HEK293 (cell line): ENCODE measurements around the gene BHLHE41.
A peak's percentile ranks its signal among the peaks of the same experiment; 100 is the strongest.

Experiments used
- CTCF ChIA-PET: fragments of 350-600 bp; formaldehyde crosslinking; extraction: SDS; loops from one replicate; lab custom pipeline; 2021; ENCODE audit warnings: antibody characterized with exemption; lab: Yijun Ruan, JAX
- POLR2A ChIA-PET: fragments of 300-600 bp; formaldehyde crosslinking; extraction: SDS; loops from one replicate; lab custom pipeline; 2020; ENCODE audit warnings: antibody characterized with exemption, inconsistent platforms; lab: Yijun Ruan, JAX
- H3K27ac ChIP-seq: fragments of 200-500 bp; sonication (Bioruptor generic); 2 replicates; pipeline ENCODE4 v1.5.1; 2014; ENCODE audit warnings: low read depth, low read length, control low read depth, inconsistent platforms; ENCODE audit errors: extremely low read depth
- H3K36me3 ChIP-seq, 2 experiments: fragments of 200-500 bp in 1 of 2; sonication (Bioruptor generic) in 1 of 2; 1 replicate in 1 of 2; 2 replicates in 1 of 2; pipeline ENCODE4 v1.5.1; 2014 to 2017; ENCODE audit warnings: inconsistent platforms in 2 of 2, low read length in 2 of 2; ENCODE audit not compliant: control insufficient read depth in 2 of 2, insufficient read depth in 1 of 2
- H3K4me1 ChIP-seq: fragments of 200-500 bp; sonication (Bioruptor generic); 2 replicates; pipeline ENCODE4 v1.5.1; 2014; ENCODE audit warnings: mild to moderate bottlenecking, low read length, inconsistent platforms; ENCODE audit not compliant: control insufficient read depth, insufficient read depth
- H3K4me3 ChIP-seq: 2 replicates; pipeline ENCODE4 v1.5.1; 2011; ENCODE audit warnings: low read depth, mild to moderate bottlenecking, control low read depth, low read length, moderate library complexity
- H3K9me3 ChIP-seq: fragments of 200-500 bp; sonication (Bioruptor generic); 2 replicates; pipeline ENCODE4 v1.5.1; 2014; ENCODE audit warnings: low read depth, low read length, inconsistent platforms; ENCODE audit not compliant: control insufficient read depth, insufficient read depth
- FEZF1 ChIP-seq: fragments of 450-650 bp; formaldehyde crosslinking; IDR thresholded peaks from 2 replicates; pipeline ENCODE4 v1.5.1; 2016; ENCODE audit warnings: missing biosample characterization, missing genetic modification characterization
- GLIS1 ChIP-seq: fragments of 450-650 bp; formaldehyde crosslinking; IDR thresholded peaks from 2 replicates; pipeline ENCODE4 v1.5.1; 2016; ENCODE audit warnings: missing biosample characterization, missing genetic modification characterization
- OSR2 ChIP-seq: fragments of 450-650 bp; formaldehyde crosslinking; IDR thresholded peaks from 2 replicates; pipeline ENCODE4 v1.5.1; 2016; ENCODE audit warnings: missing biosample characterization, missing genetic modification characterization
- SP7 ChIP-seq: fragments of 450-650 bp; formaldehyde crosslinking; IDR thresholded peaks from 2 replicates; pipeline ENCODE4 v1.5.1; 2016; ENCODE audit warnings: missing biosample characterization, missing genetic modification characterization
- ZBTB17 ChIP-seq: fragments of 450-650 bp; formaldehyde crosslinking; IDR thresholded peaks from 2 replicates; pipeline ENCODE4 v1.5.1; 2016; ENCODE audit warnings: missing biosample characterization, missing genetic modification characterization
- ZFP37 ChIP-seq: fragments of 450-650 bp; formaldehyde crosslinking; IDR thresholded peaks from 2 replicates; pipeline ENCODE4 v1.5.1; 2016; ENCODE audit warnings: missing biosample characterization, missing genetic modification characterization
- ZNF335 ChIP-seq: fragments of 450-650 bp; formaldehyde crosslinking; conservative IDR thresholded peaks from 2 replicates; pipeline ENCODE4 v1.5.1; 2016; ENCODE audit warnings: missing biosample characterization, missing genetic modification characterization
- ZNF585B ChIP-seq: fragments of 450-650 bp; formaldehyde crosslinking; IDR thresholded peaks from 2 replicates; pipeline ENCODE4 v1.5.1; 2016; ENCODE audit warnings: missing biosample characterization, missing genetic modification characterization
- ZNF600 ChIP-seq: fragments of 450-650 bp; formaldehyde crosslinking; IDR thresholded peaks from 2 replicates; pipeline ENCODE4 v1.5.1; 2016; ENCODE audit warnings: missing biosample characterization, missing genetic modification characterization
- ZNF664 ChIP-seq: fragments of 450-650 bp; formaldehyde crosslinking; IDR thresholded peaks from 2 replicates; pipeline ENCODE4 v1.5.1; 2016; ENCODE audit warnings: missing biosample characterization, missing genetic modification characterization
- ZNF830 ChIP-seq: fragments of 450-650 bp; IDR thresholded peaks from 2 replicates; pipeline ENCODE4 v1.5.0; 2018; ENCODE audit warnings: missing biosample characterization, missing genetic modification characterization, low read depth, mild to moderate bottlenecking, moderate library complexity
- TF ChIP-seq, protein P1 (sequence below): fragments of 450-650 bp; formaldehyde crosslinking; IDR thresholded peaks from 2 replicates; pipeline ENCODE4 v1.5.1; 2016; ENCODE audit warnings: missing biosample characterization, missing genetic modification characterization
- TF ChIP-seq, protein P2 (sequence below): fragments of 450-650 bp; formaldehyde crosslinking; IDR thresholded peaks from 2 replicates; pipeline ENCODE4 v1.5.1; 2016; ENCODE audit warnings: missing biosample characterization, missing genetic modification characterization
- TF ChIP-seq, protein P3 (sequence below): fragments of 450-650 bp; formaldehyde crosslinking; IDR thresholded peaks from 2 replicates; pipeline ENCODE4 v1.5.1; 2017; ENCODE audit warnings: missing biosample characterization, missing genetic modification characterization
- TF ChIP-seq, protein P4 (sequence below): fragments of 450-650 bp; formaldehyde crosslinking; IDR thresholded peaks from 2 replicates; pipeline ENCODE4 v1.5.1; 2017; ENCODE audit warnings: missing biosample characterization, missing genetic modification characterization
- TF ChIP-seq, protein P5 (sequence below): fragments of 450-650 bp; formaldehyde crosslinking; IDR thresholded peaks from 2 replicates; pipeline ENCODE4 v1.5.1; 2017; ENCODE audit warnings: missing biosample characterization, missing genetic modification characterization
- TF ChIP-seq, protein P6 (sequence below): fragments of 450-650 bp; formaldehyde crosslinking; IDR thresholded peaks from 2 replicates; pipeline ENCODE4 v1.5.1; 2016; ENCODE audit warnings: missing biosample characterization, missing genetic modification characterization
- TF ChIP-seq, protein P7 (sequence below): fragments of 450-650 bp; formaldehyde crosslinking; IDR thresholded peaks from 2 replicates; pipeline ENCODE4 v1.5.1; 2016; ENCODE audit warnings: missing biosample characterization, missing genetic modification characterization, borderline replicate concordance

BHLHE41 gene

DNA sequence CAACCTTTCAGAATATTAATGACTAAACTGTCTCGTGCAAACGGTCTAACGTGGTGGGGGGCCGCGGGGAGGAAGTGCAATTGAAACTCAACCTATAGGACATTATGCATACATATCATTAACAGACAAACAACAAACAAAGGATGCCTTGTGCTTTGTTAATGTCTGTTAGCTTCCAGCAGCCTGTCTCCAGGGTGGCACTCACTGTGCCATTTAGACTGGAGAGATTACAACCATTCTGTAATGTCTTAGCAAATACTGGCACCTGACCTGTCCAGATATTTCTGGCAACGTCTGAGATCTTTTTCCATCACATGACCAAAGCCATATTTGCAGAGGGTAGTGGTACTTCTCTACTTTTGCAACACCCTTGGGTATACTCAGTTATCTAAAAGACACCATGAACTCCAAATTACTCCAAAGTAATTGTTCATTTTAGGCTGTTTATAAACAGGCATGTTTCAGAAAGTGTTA is 11.6 kb downstream of the BHLHE41 start:
- POLR2A ChIA-PET, result interaction anchor here (0.7 kb wide), 1 partner anchor 12 kb away, joined by 3 read pairs; the partner anchor contains the start of gene BHLHE41
- peaks cover 14% of the 10 kb centered on the region for H3K4me1 ChIP-seq
- H3K36me3 ChIP-seq, result no peaks in the 10 kb centered on the region
- H3K9me3 ChIP-seq, result no peaks in the 10 kb centered on the region
- TF ChIP-seq ZFP37, result no peak
- TF ChIP-seq ZNF664 (tag by site-specific recombination), result 0 out of 2 replicates have a peak, but pooled peaks have one; percentile 35
- TF ChIP-seq FEZF1 (tag by site-specific recombination), result peak; percentile 58; the same call in 1 of the 2 replicates
- TF ChIP-seq ZNF335, result peak; percentile 40
- TF ChIP-seq OSR2 (tag by site-specific recombination), result peak; percentile 10; the same call in 1 of the 2 replicates
- TF ChIP-seq GLIS1 (tag by site-specific recombination), result peak; percentile 67; the same call in 1 of the 2 replicates
- TF ChIP-seq, protein P1, sequence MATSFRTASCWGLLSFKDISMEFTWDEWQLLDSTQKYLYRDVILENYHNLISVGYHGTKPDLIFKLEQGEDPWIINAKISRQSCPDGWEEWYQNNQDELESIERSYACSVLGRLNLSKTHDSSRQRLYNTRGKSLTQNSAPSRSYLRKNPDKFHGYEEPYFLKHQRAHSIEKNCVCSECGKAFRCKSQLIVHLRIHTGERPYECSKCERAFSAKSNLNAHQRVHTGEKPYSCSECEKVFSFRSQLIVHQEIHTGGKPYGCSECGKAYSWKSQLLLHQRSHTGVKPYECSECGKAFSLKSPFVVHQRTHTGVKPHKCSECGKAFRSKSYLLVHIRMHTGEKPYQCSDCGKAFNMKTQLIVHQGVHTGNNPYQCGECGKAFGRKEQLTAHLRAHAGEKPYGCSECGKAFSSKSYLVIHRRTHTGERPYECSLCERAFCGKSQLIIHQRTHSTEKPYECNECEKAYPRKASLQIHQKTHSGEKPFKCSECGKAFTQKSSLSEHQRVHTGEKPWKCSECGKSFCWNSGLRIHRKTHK (tag by site-specific recombination), result no peak
- no peak for TF ChIP-seq ZNF585B
- TF ChIP-seq, protein P2, sequence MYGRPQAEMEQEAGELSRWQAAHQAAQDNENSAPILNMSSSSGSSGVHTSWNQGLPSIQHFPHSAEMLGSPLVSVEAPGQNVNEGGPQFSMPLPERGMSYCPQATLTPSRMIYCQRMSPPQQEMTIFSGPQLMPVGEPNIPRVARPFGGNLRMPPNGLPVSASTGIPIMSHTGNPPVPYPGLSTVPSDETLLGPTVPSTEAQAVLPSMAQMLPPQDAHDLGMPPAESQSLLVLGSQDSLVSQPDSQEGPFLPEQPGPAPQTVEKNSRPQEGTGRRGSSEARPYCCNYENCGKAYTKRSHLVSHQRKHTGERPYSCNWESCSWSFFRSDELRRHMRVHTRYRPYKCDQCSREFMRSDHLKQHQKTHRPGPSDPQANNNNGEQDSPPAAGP (tag by site-specific recombination), result no peak
- TF ChIP-seq, protein P3, sequence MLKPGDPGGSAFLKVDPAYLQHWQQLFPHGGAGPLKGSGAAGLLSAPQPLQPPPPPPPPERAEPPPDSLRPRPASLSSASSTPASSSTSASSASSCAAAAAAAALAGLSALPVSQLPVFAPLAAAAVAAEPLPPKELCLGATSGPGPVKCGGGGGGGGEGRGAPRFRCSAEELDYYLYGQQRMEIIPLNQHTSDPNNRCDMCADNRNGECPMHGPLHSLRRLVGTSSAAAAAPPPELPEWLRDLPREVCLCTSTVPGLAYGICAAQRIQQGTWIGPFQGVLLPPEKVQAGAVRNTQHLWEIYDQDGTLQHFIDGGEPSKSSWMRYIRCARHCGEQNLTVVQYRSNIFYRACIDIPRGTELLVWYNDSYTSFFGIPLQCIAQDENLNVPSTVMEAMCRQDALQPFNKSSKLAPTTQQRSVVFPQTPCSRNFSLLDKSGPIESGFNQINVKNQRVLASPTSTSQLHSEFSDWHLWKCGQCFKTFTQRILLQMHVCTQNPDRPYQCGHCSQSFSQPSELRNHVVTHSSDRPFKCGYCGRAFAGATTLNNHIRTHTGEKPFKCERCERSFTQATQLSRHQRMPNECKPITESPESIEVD (tag by site-specific recombination), result peak; percentile 45; the same call in 1 of the 2 replicates
- TF ChIP-seq, protein P4, sequence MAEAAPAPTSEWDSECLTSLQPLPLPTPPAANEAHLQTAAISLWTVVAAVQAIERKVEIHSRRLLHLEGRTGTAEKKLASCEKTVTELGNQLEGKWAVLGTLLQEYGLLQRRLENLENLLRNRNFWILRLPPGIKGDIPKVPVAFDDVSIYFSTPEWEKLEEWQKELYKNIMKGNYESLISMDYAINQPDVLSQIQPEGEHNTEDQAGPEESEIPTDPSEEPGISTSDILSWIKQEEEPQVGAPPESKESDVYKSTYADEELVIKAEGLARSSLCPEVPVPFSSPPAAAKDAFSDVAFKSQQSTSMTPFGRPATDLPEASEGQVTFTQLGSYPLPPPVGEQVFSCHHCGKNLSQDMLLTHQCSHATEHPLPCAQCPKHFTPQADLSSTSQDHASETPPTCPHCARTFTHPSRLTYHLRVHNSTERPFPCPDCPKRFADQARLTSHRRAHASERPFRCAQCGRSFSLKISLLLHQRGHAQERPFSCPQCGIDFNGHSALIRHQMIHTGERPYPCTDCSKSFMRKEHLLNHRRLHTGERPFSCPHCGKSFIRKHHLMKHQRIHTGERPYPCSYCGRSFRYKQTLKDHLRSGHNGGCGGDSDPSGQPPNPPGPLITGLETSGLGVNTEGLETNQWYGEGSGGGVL (tag by site-specific recombination), result no peak
- no peak overlapping the region; the same call in 1 of the 2 replicates for H3K4me3 ChIP-seq
- CTCF ChIA-PET, result no interaction called here
- peak overlapping the region; percentile 7; the same call in 1 of the 2 replicates for H3K27ac ChIP-seq

DNA sequence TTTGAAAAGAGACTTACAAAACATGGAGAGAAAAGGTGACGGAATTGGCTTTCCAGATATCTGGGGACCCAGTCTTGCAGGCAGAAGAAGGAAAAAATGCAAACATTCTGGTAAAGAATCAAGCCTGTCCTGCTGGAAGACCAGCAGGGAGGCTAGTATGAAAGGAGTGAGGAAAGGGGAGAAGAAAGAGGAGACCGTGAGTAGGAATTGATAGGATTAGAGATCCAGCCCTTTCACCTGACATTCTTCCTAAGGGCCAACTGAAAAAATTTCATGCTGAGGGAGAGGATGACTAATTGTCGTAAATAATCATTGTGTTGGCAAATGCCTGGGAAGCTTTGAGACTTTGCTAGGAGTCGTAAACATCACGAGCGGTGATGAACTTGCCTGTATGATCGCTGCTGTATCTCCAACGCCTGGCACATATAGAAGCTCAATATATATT is 12.1 kb downstream of the BHLHE41 start:
- ChIA-PET POLR2A (interaction anchor here (0.7 kb wide), 1 partner anchor 12 kb away, joined by 3 read pairs; the partner anchor contains the start of gene BHLHE41), CTCF (no interaction called here)
- H3K9me3 ChIP-seq, result no peaks in the 10 kb centered on the region
- peaks cover 14% of the 10 kb centered on the region for H3K4me1 ChIP-seq
- no peak overlapping the region; the same call in 1 of the 2 replicates for H3K4me3 ChIP-seq
- H3K36me3 ChIP-seq, result no peaks in the 10 kb centered on the region
- no peak overlapping the region for H3K27ac ChIP-seq
- TF ChIP-seq, protein P5, sequence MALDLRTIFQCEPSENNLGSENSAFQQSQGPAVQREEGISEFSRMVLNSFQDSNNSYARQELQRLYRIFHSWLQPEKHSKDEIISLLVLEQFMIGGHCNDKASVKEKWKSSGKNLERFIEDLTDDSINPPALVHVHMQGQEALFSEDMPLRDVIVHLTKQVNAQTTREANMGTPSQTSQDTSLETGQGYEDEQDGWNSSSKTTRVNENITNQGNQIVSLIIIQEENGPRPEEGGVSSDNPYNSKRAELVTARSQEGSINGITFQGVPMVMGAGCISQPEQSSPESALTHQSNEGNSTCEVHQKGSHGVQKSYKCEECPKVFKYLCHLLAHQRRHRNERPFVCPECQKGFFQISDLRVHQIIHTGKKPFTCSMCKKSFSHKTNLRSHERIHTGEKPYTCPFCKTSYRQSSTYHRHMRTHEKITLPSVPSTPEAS (tag by site-specific recombination), result 0 out of 2 replicates have a peak, but pooled peaks have one; percentile 21
- TF ChIP-seq, protein P6, sequence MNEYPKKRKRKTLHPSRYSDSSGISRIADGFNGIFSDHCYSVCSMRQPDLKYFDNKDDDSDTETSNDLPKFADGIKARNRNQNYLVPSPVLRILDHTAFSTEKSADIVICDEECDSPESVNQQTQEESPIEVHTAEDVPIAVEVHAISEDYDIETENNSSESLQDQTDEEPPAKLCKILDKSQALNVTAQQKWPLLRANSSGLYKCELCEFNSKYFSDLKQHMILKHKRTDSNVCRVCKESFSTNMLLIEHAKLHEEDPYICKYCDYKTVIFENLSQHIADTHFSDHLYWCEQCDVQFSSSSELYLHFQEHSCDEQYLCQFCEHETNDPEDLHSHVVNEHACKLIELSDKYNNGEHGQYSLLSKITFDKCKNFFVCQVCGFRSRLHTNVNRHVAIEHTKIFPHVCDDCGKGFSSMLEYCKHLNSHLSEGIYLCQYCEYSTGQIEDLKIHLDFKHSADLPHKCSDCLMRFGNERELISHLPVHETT (tag by site-specific recombination), result peak; percentile 85; the same call in 1 of the 2 replicates
- peak; percentile 69 for TF ChIP-seq ZNF600 (tag by site-specific recombination)
- TF ChIP-seq ZBTB17 (tag by site-specific recombination), result peak; percentile 93
- TF ChIP-seq, protein P7, sequence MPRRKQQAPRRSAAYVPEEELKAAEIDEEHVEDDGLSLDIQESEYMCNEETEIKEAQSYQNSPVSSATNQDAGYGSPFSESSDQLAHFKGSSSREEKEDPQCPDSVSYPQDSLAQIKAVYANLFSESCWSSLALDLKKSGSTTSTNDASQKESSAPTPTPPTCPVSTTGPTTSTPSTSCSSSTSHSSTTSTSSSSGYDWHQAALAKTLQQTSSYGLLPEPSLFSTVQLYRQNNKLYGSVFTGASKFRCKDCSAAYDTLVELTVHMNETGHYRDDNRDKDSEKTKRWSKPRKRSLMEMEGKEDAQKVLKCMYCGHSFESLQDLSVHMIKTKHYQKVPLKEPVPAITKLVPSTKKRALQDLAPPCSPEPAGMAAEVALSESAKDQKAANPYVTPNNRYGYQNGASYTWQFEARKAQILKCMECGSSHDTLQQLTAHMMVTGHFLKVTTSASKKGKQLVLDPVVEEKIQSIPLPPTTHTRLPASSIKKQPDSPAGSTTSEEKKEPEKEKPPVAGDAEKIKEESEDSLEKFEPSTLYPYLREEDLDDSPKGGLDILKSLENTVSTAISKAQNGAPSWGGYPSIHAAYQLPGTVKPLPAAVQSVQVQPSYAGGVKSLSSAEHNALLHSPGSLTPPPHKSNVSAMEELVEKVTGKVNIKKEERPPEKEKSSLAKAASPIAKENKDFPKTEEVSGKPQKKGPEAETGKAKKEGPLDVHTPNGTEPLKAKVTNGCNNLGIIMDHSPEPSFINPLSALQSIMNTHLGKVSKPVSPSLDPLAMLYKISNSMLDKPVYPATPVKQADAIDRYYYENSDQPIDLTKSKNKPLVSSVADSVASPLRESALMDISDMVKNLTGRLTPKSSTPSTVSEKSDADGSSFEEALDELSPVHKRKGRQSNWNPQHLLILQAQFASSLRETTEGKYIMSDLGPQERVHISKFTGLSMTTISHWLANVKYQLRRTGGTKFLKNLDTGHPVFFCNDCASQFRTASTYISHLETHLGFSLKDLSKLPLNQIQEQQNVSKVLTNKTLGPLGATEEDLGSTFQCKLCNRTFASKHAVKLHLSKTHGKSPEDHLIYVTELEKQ (tag by site-specific recombination), result peak; percentile 82
- TF ChIP-seq ZNF830, result no peak
- peak; percentile 81 for TF ChIP-seq SP7 (tag by site-specific recombination)
